Type B pancreatic cell (in vitro differentiated cells): ENCODE data around the gene PLCB1. TPM values are rescaled to one million over a fixed set of nuclear protein-coding genes. Genes with fewer than 3 reads are reported as not detected.

ENCODE experiments used
- DNase-seq: peaks from one replicate; pipeline ENCODE4 v3.0.0; 2021; ENCODE audit warnings: mixed read lengths; ENCODE audit not compliant: unreplicated experiment; ENCODE audit errors: extremely low spot score
- H3K27ac Mint-ChIP-seq: 2 replicates; pipeline ENCODE4 v1.8.0; 2021; ENCODE audit warnings: mild to moderate bottlenecking, mixed read lengths
- H3K27me3 Mint-ChIP-seq: 2 replicates; pipeline ENCODE4 v1.8.0; 2021; ENCODE audit warnings: mixed read lengths
- H3K36me3 Mint-ChIP-seq: 2 replicates; pipeline ENCODE4 v1.8.0; 2021; ENCODE audit warnings: mixed read lengths
- H3K4me1 Mint-ChIP-seq: one replicate; pipeline ENCODE4 v1.8.0; 2021; ENCODE audit warnings: mixed read lengths; ENCODE audit not compliant: unreplicated experiment
- H3K4me3 Mint-ChIP-seq: 2 replicates; pipeline ENCODE4 v1.8.0; 2021; ENCODE audit warnings: mild to moderate bottlenecking, mixed read lengths
- H3K9me3 Mint-ChIP-seq: 2 replicates; pipeline ENCODE4 v1.8.0; 2021; ENCODE audit warnings: mixed read lengths
- total RNA-seq: library from RNA; stranded (reverse); gene quantifications from 2 replicates; pipeline ENCODE4 v1.2.1, GENCODE V29; 2021; ENCODE audit warnings: low replicate concordance
- TF ChIP-seq, protein P1 (sequence below): fragments of 200-600 bp; sonication (generic); conservative IDR thresholded peaks from 2 replicates; pipeline ENCODE4 v1.5.0; 2021; ENCODE audit warnings: antibody characterized with exemption, mild to moderate bottlenecking

PLCB1 gene
- total RNA-seq, 1 donor from 2014 or later, result 17.9 TPM

DNA sequence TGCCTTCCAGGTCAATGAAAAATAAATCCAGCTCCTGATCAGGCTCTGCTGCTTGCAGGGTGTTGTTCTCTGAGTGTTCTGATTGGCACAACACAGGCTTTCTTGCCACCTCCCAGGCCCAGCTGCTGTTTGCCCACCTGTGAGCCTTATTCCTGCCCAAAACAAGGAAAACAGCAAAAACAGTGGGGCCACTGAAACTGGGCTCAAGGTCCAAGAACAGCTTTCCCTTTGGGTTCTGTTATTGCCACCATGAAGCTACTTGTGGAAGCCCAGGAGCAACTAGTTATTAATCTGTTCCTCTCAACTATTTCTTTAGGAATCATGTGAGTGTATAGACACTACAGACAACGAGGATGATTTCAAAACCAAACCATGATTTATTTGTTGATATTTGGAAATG is 159.1 kb downstream of the PLCB1 start:
- no peaks in the 10 kb centered on the region for H3K9me3 Mint-ChIP-seq
- H3K36me3 Mint-ChIP-seq, result no peaks in the 10 kb centered on the region
- no peak overlapping the region for H3K27ac Mint-ChIP-seq
- peaks cover 2% of the 10 kb centered on the region for H3K4me1 Mint-ChIP-seq
- H3K4me3 Mint-ChIP-seq, result no peak overlapping the region
- TF ChIP-seq, protein P1, sequence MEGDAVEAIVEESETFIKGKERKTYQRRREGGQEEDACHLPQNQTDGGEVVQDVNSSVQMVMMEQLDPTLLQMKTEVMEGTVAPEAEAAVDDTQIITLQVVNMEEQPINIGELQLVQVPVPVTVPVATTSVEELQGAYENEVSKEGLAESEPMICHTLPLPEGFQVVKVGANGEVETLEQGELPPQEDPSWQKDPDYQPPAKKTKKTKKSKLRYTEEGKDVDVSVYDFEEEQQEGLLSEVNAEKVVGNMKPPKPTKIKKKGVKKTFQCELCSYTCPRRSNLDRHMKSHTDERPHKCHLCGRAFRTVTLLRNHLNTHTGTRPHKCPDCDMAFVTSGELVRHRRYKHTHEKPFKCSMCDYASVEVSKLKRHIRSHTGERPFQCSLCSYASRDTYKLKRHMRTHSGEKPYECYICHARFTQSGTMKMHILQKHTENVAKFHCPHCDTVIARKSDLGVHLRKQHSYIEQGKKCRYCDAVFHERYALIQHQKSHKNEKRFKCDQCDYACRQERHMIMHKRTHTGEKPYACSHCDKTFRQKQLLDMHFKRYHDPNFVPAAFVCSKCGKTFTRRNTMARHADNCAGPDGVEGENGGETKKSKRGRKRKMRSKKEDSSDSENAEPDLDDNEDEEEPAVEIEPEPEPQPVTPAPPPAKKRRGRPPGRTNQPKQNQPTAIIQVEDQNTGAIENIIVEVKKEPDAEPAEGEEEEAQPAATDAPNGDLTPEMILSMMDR, result no peak
- DNase-seq, result no peak
- no peaks in the 10 kb centered on the region for H3K27me3 Mint-ChIP-seq

DNA sequence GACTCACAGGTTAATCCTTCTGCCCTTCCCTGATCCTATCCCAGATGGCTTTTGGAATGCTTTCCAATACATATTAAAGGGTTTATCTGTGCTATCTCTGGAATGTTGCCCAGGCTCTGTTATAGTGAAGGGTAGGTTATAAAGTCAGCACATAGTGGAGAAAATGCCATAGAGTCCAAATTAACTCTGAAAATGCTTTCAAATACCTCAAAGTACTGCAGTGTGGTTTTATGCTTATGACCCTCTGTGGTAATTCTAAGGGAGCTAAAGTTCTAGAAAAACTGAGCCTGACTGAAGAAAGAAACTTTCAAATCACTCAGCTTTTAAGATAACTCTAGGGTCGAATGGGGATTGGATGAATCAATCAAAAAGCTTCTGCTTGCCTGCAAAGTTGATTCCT is 159.8 kb downstream of the PLCB1 start:
- Mint-ChIP-seq H3K27ac (no peak overlapping the region), H3K4me3 (no peak overlapping the region), H3K36me3 (no peaks in the 10 kb centered on the region), H3K4me1 (peaks cover 7% of the 10 kb centered on the region), H3K9me3 (no peaks in the 10 kb centered on the region), H3K27me3 (no peaks in the 10 kb centered on the region)
- TF ChIP-seq, protein P1, result no peak
- DNase-seq, result no peak

DNA sequence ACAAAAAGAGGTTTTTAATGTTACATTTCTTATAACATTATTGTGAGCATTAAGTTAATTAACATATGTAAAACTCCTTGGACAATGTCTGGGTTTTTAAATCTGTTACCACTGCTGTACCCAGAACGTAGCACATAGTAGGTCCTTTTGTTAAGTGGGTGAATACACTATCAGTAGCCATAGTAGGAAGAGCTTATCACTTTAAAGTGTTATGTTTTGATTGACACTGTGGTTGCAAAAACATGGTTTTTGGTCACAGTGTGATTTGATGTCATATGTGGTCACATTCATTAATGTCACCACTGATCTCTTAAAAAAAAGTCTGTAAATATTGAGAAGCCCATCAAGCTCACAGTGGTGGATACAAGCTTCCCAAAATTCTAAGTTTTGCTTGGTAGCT is 160.7 kb downstream of the PLCB1 start:
- no peak for DNase-seq
- TF ChIP-seq, protein P1, result no peak

DNA sequence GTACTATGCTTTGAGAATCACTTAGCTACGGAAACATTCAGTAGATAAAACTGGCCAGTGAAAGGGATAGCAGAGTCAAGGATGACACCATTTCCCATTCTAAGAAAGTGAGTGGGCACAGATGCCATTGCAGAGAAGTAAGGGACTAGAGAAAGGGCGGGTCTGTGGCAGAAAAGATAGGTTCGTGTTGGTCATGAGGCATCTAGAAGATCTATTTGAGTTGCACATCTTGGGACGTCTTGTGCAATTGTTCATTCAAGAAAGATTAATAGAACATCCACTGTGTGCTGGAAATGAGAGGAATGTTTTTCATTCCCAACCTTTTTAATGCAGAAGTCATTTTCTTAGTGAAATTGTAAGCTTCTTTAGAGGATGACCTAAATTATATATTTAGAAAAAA is 161.7 kb downstream of the PLCB1 start:
- Mint-ChIP-seq H3K4me3 (no peak overlapping the region), H3K36me3 (no peaks in the 10 kb centered on the region), H3K4me1 (peaks cover 7% of the 10 kb centered on the region), H3K9me3 (no peaks in the 10 kb centered on the region), H3K27me3 (no peaks in the 10 kb centered on the region), H3K27ac (no peak overlapping the region)
- DNase-seq, result no peak
- TF ChIP-seq, protein P1, result no peak

More for the DNA sequence above, 160.7 kb downstream of the PLCB1 start:
- Mint-ChIP-seq H3K4me1 (peaks cover 7% of the 10 kb centered on the region), H3K27me3 (no peaks in the 10 kb centered on the region), H3K27ac (no peak overlapping the region), H3K36me3 (no peaks in the 10 kb centered on the region), H3K9me3 (no peaks in the 10 kb centered on the region), H3K4me3 (no peak overlapping the region)

DNA sequence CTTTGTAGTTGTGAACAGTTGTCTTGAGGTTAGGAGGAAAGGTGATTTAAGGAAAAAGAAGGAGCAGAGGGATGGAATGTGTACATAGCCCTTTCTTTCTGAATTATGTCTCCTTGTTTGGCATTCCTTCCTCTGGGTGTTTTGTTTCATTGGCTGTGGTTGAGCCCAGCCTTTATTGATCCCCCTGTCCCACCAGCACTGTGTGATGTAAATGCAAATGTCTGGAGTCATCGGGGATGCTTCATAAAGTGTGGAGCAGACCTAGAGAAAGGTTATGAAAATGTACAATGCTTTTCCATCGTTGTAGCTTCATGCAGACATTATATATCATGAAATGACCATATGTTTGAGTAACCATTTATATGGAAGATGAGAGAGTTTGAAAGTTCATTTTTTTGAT is 164.5 kb downstream of the PLCB1 start:
- Mint-ChIP-seq H3K9me3 (peaks cover 6% of the 10 kb centered on the region), H3K4me3 (no peak overlapping the region), H3K4me1 (peaks cover 7% of the 10 kb centered on the region), H3K27me3 (no peaks in the 10 kb centered on the region), H3K36me3 (no peaks in the 10 kb centered on the region), H3K27ac (no peak overlapping the region)
- TF ChIP-seq, protein P1, result no peak
- DNase-seq, result no peak

DNA sequence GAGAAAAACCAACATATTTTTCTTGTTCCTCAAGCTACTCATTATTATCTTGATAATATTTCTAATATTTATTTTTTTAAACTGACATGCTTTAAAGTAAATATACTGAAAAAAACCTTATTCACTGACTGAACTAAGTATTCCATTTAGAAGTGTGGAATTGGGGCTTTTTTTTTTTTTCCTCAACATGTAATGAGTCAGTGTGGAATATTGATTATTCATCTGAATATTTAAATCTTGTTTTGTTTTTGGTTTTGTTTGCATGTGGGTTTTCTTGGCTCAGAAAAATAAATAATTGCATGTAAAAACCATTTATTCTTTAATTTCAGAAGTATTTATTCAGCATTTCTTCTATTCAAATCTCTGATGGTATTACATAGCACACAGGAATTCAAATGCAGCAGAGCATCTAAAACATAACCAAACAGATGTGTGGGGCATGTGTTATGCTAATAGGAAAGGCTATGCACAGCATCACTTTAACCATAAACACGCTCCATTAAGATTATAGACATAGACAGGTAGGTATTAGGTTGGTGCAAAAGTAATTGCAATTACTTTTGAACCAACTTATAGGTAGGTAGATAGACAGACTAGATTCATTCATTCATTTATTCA is 166.5 kb downstream of the PLCB1 start:
- Mint-ChIP-seq H3K27ac (no peak overlapping the region), H3K36me3 (no peaks in the 10 kb centered on the region), H3K4me1 (peaks cover 7% of the 10 kb centered on the region), H3K4me3 (no peak overlapping the region), H3K27me3 (no peaks in the 10 kb centered on the region), H3K9me3 (peaks cover 6% of the 10 kb centered on the region)
- DNase-seq, result no peak
- TF ChIP-seq, protein P1, result no peak
